CD4-positive, alpha-beta T cell treated with Interleukin-15 for 4 hours (primary cell): ENCODE measurements around the gene CASK.

Experiments
- DNase-seq: peaks from one replicate; pipeline ENCODE4 v3.0.0-alpha.2; 2020; ENCODE audit warnings: low spot score

CASK gene

DNA sequence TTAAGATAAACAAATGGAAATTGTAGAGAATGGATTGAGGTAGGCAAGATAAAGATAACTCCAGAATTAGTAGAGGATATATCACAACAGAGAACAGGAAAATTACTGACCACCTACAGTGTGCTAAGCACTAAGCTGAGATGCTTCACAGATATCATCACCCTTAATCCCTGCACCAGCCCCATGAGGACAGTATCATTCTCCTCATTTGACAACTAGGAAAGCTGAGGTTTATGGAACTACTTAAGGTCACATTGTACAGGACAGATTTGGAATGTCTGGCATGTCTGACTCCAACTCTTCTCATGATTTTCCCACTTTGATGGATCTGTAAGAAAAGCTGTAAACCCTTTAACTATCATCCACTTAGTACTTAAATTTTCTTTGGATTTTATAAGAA lies 95.5 kb downstream of the CASK start:
- no peak for DNase-seq

DNA sequence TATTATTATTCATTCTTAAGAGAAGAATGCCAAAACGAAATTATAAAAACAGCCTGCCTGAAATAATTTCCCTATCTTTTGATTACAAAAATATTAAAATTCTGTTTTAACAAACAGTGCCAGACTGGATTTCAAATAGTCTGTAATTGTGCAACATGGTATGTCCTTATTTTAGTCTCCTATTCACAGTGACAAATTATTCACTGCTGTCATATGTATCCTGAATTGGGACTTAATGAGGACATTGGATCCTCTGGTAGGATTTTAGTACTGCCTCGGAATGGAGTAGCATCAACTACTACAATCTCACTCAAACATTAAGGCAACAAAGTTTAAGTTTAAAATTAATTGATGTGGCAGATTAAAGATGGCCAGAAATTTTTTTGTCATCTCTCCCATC lies 97.6 kb downstream of the CASK start:
- no peak for DNase-seq

DNA sequence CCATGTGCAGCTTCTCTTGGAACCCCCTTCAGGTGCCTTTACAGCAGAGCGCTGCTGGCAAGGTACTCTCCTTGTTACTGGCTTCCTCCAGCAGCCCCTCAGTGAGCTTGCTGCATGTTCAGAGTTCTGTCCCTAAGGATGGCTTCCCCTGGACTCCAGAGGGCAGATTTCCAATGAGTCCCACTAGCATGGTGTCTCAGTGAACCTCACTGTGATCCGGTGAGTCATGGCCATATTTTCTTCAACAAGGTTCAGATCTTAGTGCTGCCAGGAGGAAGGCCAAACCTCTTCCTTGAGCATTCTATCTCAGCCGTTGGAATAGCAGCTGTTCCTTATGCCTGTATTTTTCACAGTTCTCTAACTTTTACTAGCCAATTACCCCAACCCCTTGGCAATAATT lies 98.8 kb downstream of the CASK start:
- no peak for DNase-seq

DNA sequence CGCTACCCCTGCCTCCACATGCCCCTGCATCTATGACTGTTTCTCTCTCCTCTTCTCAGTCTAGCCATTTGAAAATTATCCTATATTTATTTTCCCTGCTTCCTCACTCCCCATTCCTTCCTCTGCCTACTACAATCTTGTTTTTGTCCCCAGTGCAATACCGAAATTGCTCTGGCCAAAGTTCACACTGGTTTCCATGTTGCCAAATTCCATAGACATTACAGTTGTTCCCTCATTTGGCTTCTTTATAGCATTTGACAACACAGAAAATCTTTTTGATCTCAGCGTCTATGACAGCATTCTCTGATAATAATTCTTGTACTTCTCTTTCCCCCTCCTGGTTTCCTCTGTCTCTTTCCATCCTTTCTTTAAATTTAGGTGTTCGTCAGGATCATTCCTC lies 100.0 kb downstream of the CASK start:
- no peak for DNase-seq

DNA sequence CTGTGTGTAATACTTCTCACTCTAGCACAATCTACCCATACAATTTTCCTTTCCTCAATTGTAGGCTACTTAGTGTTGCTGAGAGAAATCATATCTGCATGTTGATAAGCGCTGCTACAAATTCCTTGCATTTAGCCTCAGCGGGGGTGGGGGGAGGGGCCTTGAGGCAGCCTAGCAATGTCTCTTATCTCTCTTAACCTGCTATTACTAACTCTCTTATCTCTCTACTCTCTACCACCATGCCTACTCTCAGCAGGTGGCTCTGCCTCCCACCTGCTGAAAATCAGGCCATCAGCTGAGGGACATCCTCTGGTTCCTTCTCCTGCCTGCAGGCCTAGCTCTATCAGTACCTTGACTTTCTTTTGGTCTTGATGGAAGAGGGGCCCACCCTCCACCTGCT lies 100.5 kb downstream of the CASK start:
- no peak for DNase-seq

DNA sequence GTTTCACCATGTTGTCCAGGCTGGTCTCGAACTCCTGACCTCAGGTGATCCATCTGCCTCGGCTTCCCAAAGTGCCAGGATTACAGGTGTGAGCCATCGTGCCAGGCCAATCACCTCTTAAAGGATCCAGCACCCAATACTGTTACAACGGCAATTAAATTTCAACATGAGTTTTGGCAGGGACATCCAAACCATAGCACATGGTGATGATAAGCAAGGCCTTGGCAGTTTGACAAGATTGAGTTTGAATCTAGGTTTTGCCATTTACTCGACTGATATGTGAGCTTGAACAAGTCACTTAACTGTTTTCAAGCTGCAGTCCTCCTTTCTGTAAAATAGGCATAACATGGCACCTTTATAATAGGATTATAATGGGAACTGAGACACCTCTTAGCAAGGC lies 115.3 kb downstream of the CASK start:
- no peak for DNase-seq

DNA sequence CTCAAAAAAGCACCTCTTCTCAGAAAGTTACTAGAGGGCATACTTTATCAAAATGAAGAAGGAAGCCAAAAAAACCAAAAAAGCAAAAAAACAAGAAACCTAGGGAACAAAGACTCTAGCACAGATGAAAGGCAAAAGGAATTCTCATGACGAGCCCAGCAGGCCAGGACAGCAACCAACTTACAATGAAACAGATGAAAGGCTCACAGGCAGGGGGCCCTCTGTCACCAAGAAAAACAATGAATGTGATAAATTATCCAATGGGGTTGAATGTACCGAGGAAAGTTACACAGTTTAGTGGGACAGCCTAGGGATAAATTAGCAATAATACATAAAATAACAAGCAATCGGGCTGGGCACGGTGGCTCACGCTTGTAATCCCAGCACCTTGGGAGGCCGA lies 120.4 kb downstream of the CASK start:
- no peak for DNase-seq

DNA sequence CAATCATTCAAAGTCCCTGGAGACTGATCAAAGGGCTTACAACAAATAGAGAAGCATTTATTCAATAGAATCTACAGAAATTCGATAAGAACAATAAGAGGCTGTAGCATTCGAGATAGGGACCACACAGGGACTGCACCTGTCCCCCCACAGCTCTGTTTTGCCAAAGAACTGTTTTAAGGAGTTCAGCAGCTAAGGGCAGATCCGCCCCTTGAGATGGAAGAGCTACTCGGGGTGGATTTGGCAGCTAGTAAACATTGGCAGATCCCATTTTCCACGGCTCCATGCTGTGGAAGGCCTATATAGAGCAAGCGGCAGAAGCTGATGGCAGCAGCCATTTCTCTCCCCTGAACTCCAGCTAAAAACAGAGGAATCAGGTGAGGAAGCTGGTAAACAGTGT lies 123.7 kb downstream of the CASK start:
- DNase-seq: no peak

DNA sequence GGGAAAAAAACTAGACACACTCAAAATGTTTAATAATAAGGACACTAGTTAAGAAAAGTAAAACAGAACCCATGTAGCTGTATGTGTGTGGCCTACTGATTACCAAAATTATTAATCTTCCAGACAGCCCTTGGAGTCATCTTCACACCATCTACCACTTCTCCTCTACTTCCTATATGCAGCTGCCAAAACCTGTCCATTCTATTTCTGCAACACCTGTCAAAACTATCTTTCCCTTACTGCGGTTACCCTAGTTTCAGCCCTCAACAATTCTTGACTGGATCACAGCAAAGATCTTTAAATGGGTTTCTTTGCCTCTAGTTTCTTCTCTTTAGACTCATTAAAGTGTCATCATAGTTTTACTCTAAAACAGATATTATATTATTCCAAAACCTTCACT lies 126.8 kb downstream of the CASK start:
- no peak for DNase-seq

DNA sequence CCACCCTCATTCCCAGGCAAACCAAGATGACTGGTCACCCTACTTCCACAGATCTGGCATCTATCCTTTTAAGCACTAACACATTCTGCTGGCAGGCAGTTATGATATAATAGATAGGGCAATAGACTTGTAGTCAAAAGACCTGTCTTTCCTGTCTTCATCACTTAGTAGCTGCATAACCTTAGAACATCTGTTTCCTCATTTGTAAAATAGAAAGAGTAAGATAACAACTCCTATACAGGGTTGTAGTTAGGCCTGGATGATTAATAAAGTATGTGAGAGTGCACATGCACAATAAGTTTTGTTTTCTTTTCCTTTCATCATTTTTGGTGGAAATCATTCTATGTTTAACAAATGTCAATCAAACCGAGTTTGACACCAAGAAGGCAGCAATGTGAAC lies 127.3 kb downstream of the CASK start:
- DNase-seq: no peak

DNA sequence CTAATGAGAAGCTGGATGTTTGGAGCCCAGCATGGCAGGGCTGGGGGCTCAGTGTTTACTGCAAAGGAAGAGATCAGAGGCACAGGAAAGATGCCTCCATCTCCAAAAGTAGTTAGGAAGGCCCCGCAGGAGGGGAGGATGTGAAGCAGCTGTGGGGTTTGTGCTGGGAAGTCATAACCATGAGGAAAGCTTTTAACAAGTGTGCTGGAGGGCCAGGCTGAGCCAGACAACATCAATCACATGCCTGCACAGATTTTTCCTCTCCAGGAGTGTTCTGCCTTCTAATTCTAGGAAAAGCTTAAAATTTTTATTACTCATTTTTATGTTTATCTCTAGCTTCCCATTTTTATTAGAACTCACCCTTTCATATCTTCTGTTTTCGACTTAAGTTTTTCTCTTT lies 134.0 kb downstream of the CASK start:
- DNase-seq: no peak

DNA sequence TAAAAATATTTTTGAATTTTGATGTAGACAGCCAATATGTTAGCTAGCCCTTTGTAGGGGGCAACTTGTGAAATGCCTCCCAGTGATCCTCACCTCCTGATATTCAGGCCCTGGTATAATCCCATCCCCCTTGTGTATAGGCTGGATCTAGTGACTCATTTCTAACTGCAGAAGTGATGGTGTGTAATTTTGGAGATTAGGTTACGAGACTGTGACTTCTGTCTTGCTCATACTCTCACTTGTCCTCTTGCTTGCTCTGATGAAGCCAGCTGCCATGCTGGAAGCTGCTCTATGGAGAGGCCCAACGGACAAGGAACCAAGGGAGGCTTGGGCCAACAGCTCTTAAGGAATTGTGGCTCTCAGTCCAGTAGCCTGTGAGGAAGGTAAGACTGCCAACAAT lies 137.7 kb downstream of the CASK start:
- DNase-seq: no peak

DNA sequence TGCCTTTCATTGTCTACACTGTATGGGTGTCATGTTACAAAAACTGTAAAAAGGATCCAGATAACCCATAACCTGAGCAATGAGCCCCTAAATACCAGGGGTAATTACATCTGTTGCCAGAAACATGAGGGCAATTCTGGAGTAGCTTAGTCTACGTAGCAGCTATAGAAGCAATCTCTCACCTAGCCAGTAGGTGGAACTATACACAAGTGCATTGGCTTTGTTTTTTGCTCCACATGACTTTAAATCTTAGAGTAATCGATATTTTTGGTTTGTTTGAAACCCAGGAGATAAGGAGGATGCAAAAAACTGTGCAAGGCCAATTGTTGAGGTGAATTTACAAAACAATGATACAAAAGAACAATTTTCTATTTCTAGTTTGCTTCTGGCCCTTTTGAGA lies 141.9 kb downstream of the CASK start:
- DNase-seq: peak; percentile 30

DNA sequence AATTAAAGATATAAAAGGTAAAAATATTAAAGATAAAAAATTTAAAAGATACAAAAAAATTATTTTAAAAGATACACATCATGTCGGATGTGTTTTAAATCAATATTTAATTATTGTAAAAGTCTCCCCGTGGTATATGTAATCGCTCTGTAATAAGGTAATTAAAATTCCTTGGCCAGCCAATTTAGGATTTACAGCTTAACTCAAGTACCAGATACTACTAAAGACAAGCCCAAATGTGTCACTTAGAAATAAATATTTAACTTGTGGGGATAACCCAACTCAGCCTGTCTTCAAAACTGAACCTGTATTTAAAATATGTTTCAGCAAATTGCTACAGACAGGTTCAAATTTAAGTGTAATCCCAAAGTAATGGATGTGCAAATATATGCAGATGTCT lies 143.4 kb downstream of the CASK start:
- DNase-seq: no peak

DNA sequence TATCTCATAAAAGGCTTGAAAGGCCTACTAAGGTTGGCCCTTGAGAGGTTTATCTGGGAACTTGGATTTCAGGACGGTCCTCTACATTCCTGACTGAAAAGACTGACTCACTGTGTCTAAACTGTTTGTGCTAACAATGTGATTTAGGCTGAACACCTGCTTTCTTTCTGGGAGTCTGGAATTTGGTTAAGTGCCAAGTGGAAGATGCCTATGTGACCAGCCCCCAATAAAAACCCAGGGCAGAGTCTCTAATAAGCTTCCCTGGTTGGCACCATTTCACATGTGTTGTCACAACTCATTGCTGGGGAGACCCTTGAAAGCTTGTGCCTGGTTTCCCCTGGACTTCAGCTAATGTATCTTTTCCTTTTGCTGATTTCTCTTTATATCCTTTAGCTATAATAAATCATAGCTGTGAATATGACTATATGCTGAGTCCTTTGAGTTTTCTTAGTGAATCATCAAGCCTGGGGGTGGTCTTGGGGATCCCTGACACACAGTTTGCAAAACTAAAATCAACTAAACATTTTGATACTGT lies 144.3 kb downstream of the CASK start:
- DNase-seq: no peak

DNA sequence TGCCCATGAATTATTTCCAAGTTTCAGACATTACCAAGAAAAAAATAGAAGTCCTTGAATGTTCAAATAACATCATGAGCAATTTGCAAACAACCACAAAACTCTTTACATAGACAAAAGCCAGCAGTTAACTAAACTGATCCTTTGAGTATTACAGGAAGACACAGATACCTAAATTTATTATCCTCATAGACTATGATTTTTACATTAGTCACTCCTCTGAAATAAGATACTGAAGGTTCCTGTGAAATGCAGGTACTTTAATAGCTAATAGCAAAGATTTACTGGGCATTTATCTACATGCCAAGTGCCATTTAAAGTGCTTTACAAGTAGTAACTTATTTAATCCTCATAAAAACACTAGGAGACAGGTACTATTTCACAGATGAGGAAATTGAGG lies 161.7 kb downstream of the CASK start:
- no peak for DNase-seq

DNA sequence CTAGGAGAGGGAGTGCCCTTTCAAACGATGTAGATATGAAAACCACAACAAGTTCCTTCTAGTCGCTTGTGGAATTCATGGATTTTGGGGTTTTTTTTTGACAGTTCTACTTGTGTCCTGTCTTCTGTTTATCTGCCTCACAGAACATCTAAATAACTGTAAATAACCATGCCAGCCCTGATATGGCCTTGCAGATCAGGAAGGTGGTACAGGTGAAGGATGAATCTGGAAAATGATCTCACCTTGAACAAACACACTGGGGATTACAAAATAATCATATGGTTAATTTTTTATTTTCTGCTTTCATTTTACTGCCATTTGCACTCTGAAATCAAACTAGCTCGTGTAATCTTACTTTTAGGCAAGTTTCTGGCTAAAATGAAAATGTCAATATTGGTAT lies 162.2 kb downstream of the CASK start:
- no peak for DNase-seq

DNA sequence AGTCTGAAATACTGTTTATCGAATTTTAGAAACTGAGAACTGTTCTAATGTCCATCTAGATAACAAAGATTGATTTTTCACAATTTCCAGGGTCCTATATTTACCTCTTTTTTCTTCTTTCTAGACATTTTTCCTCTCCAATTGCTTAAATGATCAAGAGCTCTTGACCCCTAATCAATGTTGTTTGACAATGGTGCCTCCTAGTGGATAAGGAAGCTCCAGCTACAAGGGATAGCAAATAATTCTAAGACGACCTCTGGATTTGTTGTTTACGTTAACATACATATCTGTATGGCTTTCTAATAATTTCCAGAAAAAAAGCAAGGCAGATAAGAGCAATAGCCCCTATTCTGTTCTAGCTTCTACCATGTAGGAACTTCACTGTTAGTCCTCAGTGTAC lies 163.5 kb downstream of the CASK start:
- DNase-seq: peak; percentile 33

DNA sequence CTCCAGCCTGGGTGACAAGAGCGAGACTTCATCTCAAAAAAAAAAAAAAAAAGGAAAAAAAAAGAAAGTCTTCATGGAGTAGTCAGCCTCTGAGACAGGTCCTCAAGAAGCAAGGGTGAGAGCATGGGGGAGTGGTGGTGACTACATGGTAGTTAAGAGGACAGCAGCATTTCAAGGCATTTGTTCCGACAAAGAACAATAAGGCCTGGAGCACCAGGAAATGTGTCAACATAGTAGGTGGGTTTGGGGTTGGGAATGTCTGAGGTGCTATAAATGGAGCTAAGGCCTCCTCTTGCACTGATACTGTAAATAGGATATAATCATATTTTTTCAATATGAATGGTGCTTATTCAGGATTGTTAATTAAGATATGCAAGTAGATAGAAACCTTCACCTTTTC lies 165.0 kb downstream of the CASK start:
- DNase-seq: no peak

DNA sequence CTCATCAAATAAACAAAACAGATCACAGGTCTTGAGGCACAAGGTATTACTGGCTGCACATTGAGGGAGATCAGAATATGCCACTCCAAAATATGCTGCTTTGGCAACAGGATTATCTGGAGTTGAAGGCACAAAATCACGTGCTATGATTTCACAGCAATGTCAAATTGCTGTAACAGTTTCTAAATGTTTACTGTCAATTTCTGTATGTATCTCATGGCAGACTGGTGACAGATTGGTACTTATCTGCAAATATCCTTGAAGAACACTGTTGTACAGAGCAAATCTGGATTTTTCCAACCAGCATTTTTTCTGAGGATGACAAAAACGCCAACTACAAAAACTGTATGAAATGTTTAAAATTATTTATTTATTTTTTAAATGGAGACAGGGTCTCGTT lies 172.6 kb downstream of the CASK start:
- DNase-seq: no peak

DNA sequence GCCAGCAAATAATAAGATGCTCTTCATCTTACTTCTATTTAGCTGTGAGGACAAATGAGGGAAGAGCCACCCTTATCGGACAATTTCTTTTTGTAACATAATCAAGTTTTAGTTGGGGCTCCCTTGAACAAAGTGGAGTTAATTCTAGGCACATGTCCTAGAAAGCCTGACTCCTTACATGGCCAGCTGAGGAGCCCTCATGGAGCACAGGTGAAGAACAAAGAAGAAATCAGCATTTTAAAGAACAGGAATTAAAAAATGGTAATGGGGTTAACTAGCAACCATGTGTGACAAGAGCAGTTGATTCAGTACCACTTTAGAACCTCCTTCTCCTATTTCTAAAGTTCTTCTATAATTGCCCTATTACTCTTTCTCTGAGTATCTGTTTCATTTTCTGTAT lies 183.5 kb downstream of the CASK start:
- no peak for DNase-seq

DNA sequence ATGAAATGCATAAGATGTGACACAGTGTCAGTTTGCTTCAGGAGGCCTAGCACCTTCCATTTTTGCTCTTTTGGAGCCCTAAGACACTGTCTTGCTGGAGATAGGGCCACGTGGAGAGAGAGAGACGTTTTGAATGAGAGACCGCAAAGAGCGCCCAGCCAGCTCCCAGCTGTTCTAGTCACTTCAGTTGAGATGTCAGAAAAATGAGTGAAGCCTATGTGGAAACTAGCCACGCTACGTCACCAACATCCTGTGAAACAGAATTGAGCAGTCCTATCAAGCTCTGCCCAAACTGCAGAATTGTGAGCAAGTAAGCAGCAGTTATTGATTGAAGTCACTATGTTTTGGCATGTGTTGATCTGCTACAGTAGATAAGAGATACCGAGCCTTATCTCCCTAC lies 186.3 kb downstream of the CASK start:
- peak; percentile 16 for DNase-seq

DNA sequence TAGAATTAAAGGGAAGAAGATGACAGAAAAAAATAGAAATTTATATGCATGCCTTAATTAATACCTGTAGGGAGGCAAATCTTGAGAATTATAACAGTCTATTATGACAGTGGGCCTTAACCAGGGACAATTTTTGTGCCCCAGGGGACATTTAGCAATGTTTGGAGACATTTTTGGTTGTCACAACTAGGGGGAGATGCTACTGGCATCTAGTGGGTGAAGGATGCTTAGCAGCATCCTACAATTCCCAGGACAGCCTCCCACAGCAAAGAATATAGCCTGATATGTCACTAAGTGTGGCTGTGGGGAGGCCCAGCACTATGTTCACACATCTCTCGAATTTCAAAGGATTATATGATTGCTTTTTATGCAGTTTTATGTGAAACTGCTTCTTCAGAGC lies 188.8 kb downstream of the CASK start:
- DNase-seq: no peak

DNA sequence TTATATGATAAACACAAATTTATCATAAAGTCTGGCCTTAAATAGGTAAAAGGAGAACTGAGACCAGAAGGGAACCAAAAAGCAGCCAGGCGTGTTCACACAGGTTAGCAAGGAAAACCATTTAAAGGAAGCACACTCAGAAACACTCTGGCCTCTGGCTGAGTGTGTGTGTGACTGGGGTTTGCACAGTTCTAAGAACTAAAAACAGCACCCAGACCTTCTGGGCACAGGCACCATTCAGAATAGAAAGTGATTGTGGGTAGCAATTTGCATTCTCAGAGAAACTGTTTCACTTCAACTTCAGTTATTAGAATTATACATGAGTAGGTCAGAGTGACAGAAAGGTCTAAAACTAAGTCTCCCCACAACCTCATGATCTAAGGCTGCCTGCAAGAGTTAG lies 189.4 kb downstream of the CASK start:
- DNase-seq: peak; percentile 26

DNA sequence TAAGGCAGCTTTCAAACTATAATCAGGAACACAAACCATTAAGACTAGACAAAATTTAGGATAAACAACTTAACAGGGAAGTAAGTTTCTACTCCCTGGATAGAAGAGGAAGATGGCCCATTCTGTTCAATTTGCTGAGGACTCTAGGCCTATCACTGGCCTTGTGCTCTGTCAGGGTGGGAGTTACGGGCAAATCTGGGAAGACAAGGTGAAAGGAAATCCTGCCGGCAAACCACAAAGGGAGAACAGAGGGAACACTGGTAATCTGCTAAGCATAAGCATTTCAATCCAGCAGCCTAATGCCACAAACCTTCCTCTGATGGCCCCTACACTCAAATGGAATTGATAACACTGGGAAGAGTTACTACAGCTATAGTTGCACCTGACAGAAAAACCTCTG lies 191.1 kb downstream of the CASK start:
- no peak for DNase-seq
